ENCODE measurements around the gene FGF12.

FGF12 gene

DNA sequence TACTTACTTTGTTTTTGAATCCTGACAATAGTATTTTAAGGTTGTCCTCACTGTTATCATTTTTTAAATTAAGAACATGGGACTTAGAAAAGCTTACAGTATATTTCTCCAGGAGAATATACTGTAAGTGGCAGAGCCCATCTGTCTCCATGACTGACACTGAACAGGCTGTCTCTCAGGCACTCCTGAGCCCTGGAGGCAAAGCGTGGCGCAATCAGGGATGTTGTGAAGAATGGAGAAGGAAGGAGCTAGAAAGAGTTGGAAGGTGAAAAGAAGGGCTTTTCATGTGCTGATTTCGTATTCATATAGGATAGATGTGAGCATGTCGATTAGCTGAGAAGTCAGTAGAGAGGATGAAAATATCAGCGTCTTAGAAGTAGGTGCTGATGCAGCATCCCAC, 41.5 kb downstream of the FGF12 start:
- DNase-seq (ENCODE audit: low read depth, low spot score) = no peak
- H3K4me3 ChIP-seq (ENCODE audit: insufficient read length, low read depth) = no peak overlapping the region
- H3K4me1 ChIP-seq (ENCODE audit: insufficient read depth, insufficient read length) = no peaks in the 10 kb centered on the region
- no peak overlapping the region for H3K9ac ChIP-seq (ENCODE audit: insufficient read length, low read depth)
- no peaks in the 10 kb centered on the region for H3K36me3 ChIP-seq (ENCODE audit: insufficient read depth, insufficient read length, low read length)
- H3K27me3 ChIP-seq (ENCODE audit: insufficient read depth, insufficient read length) = no peaks in the 10 kb centered on the region
- TF ChIP-seq SUZ12 (IDR thresholded peaks at IDR 0.05; ENCODE audit: extremely low read depth, insufficient read depth, insufficient read length) (no peak), ZNF274 (IDR thresholded peaks at IDR 0.05; ENCODE audit: low read depth, low read length) (no peak)
- peaks cover 8% of the 10 kb centered on the region; the same call in 1 of the 2 replicates for H3K9me3 ChIP-seq (ENCODE audit: insufficient read depth, low read length)

DNA sequence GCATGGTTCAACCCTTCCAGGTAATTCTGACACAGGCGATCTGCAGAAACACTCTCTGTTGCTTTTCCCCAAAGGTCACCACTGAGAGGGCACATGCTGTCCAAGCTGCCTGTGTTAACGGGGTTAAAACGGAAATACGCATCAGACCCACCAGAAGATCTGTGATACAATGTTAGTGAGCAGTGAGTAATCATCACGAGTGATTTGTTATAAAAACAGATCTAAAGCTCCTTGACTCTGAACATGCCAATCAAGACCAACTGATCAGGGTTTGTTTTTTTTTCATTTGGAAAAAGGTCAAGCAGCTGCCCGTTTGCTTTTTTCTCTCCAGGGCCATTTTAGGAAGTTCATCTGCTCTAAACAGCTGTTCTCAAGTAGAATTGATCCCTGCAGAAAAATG, 43.2 kb downstream of the FGF12 start:
- no peak overlapping the region for H3K9ac ChIP-seq (ENCODE audit: insufficient read length, low read depth)
- H3K9me3 ChIP-seq (ENCODE audit: insufficient read depth, low read length) = peaks cover 8% of the 10 kb centered on the region; the same call in 1 of the 2 replicates
- DNase-seq (ENCODE audit: low read depth, low spot score) = no peak
- no peak overlapping the region for H3K4me3 ChIP-seq (ENCODE audit: insufficient read length, low read depth)
- H3K27me3 ChIP-seq (ENCODE audit: insufficient read depth, insufficient read length) = no peaks in the 10 kb centered on the region
- H3K4me1 ChIP-seq (ENCODE audit: insufficient read depth, insufficient read length) = no peaks in the 10 kb centered on the region
- TF ChIP-seq ZNF274 (IDR thresholded peaks at IDR 0.05; ENCODE audit: low read depth, low read length) = no peak
- TF ChIP-seq YY1 (IDR thresholded peaks at IDR 0.05; ENCODE audit: insufficient read depth, insufficient read length) = no peak
- TF ChIP-seq SUZ12 (IDR thresholded peaks at IDR 0.05; ENCODE audit: extremely low read depth, insufficient read depth, insufficient read length) = no peak
- no peaks in the 10 kb centered on the region for H3K36me3 ChIP-seq (ENCODE audit: insufficient read depth, insufficient read length, low read length)

DNA sequence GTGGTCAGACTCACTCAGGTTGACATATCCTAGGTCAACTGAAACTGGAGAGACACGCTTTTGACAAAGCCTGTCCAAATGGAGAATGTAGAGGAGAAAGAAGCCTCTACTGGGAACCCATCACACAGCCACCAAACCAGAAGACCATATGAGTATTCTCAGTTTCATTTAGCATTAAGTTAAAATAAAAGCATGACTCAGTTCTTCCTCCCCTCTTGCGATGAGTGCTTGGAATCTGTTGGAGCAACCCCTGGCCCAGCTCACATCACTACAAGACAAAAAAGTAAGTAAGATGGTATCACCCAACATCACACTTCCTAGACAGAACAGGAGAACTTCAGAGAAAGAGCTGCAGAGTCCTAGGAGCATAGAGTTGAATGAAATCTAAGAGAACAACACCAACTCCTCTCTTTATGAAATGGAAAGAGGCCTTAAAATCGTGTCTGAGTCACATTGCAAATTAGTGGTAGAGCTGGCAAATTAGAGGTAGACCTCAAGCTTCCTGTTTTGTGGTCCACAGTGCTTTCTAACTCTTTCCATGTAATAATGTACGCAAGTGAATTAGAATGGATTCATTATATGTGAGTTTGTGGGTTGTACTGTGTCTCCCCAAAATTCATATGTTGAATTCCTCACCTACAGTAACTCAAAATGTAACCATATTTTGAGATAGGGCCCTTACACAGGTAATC, 51.2 kb downstream of the FGF12 start:
- H3K4me1 ChIP-seq (ENCODE audit: insufficient read depth, insufficient read length) = no peaks in the 10 kb centered on the region
- H3K36me3 ChIP-seq (ENCODE audit: insufficient read depth, insufficient read length, low read length) = no peaks in the 10 kb centered on the region
- TF ChIP-seq ZNF274 (IDR thresholded peaks at IDR 0.05; ENCODE audit: low read depth, low read length) (no peak), SUZ12 (IDR thresholded peaks at IDR 0.05; ENCODE audit: extremely low read depth, insufficient read depth, insufficient read length) (no peak), YY1 (IDR thresholded peaks at IDR 0.05; ENCODE audit: insufficient read depth, insufficient read length) (no peak)
- no peak for DNase-seq (ENCODE audit: low read depth, low spot score)
- H3K9ac ChIP-seq (ENCODE audit: insufficient read length, low read depth) = no peak overlapping the region
- H3K27me3 ChIP-seq (ENCODE audit: insufficient read depth, insufficient read length) = no peaks in the 10 kb centered on the region
- no peaks in the 10 kb centered on the region for H3K9me3 ChIP-seq (ENCODE audit: insufficient read depth, low read length)
- no peak overlapping the region for H3K4me3 ChIP-seq (ENCODE audit: insufficient read length, low read depth)

DNA sequence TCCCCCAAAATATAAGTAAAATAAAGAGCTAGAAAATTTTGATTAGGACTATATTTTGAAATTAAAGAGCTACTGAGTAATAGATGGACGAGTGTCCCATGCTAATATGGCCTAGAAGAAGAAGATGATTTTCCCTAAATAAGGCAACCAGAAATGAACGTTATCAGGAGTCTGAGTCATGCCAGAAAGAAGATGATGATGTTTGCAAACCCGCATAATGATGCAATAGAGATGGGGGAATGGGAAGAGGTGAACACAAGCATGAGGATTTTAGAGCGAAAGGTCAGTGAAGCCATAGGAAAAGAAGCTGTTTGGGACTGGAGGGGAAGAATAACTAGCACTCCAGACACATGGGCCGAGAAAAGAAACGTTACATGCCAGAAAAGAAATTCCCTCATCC, 71.7 kb downstream of the FGF12 start:
- Histone ChIP-seq H3K4me3 (ENCODE audit: insufficient read length, low read depth) (no peak overlapping the region), H3K36me3 (ENCODE audit: insufficient read depth, insufficient read length, low read length) (no peaks in the 10 kb centered on the region), H3K9me3 (ENCODE audit: insufficient read depth, low read length) (no peaks in the 10 kb centered on the region), H3K4me1 (ENCODE audit: insufficient read depth, insufficient read length) (no peaks in the 10 kb centered on the region), H3K27me3 (ENCODE audit: insufficient read depth, insufficient read length) (no peaks in the 10 kb centered on the region), H3K9ac (ENCODE audit: insufficient read length, low read depth) (no peak overlapping the region)
- DNase-seq (ENCODE audit: low read depth, low spot score) = no peak
- TF ChIP-seq ZNF274 (IDR thresholded peaks at IDR 0.05; ENCODE audit: low read depth, low read length) = no peak
- TF ChIP-seq YY1 (IDR thresholded peaks at IDR 0.05; ENCODE audit: insufficient read depth, insufficient read length) = no peak
- TF ChIP-seq SUZ12 (IDR thresholded peaks at IDR 0.05; ENCODE audit: extremely low read depth, insufficient read depth, insufficient read length) = no peak

DNA sequence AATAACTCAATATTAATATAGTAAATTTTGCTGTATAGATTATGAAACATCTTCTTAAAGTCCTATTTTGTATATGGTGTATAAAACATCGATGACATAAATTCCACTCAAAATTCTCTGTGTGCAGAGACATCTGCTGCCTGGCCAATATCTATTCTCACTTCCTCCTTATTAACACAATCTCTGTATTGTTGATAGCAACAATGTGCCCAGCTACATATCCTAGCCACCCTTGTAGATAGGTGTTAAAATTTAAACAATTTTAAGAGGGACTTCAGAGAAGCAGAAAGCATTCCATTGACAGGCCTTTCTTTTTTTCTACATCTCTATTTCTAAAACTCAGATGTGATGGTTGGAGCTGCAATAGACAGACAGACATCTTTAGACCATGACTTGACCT, 72.3 kb downstream of the FGF12 start:
- TF ChIP-seq YY1 (IDR thresholded peaks at IDR 0.05; ENCODE audit: insufficient read depth, insufficient read length) (no peak), ZNF274 (IDR thresholded peaks at IDR 0.05; ENCODE audit: low read depth, low read length) (no peak), SUZ12 (IDR thresholded peaks at IDR 0.05; ENCODE audit: extremely low read depth, insufficient read depth, insufficient read length) (no peak)
- H3K4me3 ChIP-seq (ENCODE audit: insufficient read length, low read depth) = no peak overlapping the region
- H3K27me3 ChIP-seq (ENCODE audit: insufficient read depth, insufficient read length) = no peaks in the 10 kb centered on the region
- H3K9ac ChIP-seq (ENCODE audit: insufficient read length, low read depth) = no peak overlapping the region
- no peak for DNase-seq (ENCODE audit: low read depth, low spot score)
- no peaks in the 10 kb centered on the region for H3K36me3 ChIP-seq (ENCODE audit: insufficient read depth, insufficient read length, low read length)
- H3K9me3 ChIP-seq (ENCODE audit: insufficient read depth, low read length) = no peaks in the 10 kb centered on the region
- H3K4me1 ChIP-seq (ENCODE audit: insufficient read depth, insufficient read length) = no peaks in the 10 kb centered on the region

DNA sequence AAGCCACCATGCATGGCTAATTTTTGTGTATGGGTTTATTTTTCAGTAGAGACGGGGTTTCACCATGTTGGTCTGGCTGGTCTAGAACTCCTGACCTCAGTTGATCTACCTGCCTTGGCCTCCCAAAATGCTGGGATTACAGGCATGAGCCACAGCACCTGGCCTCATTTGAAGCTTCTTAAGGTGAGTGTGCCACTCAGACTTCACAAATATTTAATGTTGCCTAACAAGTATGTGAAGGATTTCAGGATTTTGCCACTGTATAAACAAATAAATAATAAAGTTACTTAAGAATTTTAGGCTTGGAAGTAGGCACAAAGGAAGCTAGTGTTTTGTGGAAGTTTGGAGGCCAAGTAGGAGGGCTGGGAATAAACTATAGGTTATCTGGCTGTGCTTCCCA, 73.5 kb downstream of the FGF12 start:
- TF ChIP-seq SUZ12 (IDR thresholded peaks at IDR 0.05; ENCODE audit: extremely low read depth, insufficient read depth, insufficient read length) = no peak
- TF ChIP-seq ZNF274 (IDR thresholded peaks at IDR 0.05; ENCODE audit: low read depth, low read length) = no peak
- no peak for TF ChIP-seq YY1 (IDR thresholded peaks at IDR 0.05; ENCODE audit: insufficient read depth, insufficient read length)
- no peaks in the 10 kb centered on the region for H3K4me1 ChIP-seq (ENCODE audit: insufficient read depth, insufficient read length)
- no peak overlapping the region for H3K4me3 ChIP-seq (ENCODE audit: insufficient read length, low read depth)
- no peaks in the 10 kb centered on the region for H3K36me3 ChIP-seq (ENCODE audit: insufficient read depth, insufficient read length, low read length)
- DNase-seq (ENCODE audit: low read depth, low spot score) = no peak
- no peaks in the 10 kb centered on the region for H3K9me3 ChIP-seq (ENCODE audit: insufficient read depth, low read length)
- H3K27me3 ChIP-seq (ENCODE audit: insufficient read depth, insufficient read length) = no peaks in the 10 kb centered on the region
- no peak overlapping the region for H3K9ac ChIP-seq (ENCODE audit: insufficient read length, low read depth)

DNA sequence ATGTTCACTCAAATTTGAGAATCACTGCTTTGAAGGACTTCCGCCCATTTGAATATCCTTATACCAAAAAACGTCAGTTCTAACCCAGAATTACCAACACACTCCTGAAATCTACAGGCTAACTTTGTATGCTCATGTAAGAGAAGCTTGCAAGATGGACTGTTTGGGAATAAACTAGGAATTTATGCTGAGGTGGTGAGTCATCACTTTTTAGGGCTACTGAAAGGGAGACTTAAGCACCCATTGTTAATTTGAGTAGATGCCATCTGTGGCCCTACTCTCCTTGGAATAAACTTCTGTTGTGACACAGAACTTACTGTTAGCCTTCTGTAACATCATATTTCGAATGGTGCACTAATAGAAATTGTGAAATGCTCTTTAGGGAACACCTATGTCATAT, 74.6 kb downstream of the FGF12 start:
- DNase-seq (ENCODE audit: low read depth, low spot score) = peak; percentile 32
- no peak for TF ChIP-seq ZNF274 (IDR thresholded peaks at IDR 0.05; ENCODE audit: low read depth, low read length)
- no peak for TF ChIP-seq YY1 (IDR thresholded peaks at IDR 0.05; ENCODE audit: insufficient read depth, insufficient read length)
- TF ChIP-seq SUZ12 (IDR thresholded peaks at IDR 0.05; ENCODE audit: extremely low read depth, insufficient read depth, insufficient read length) = no peak
- Histone ChIP-seq H3K36me3 (ENCODE audit: insufficient read depth, insufficient read length, low read length) (no peaks in the 10 kb centered on the region), H3K9ac (ENCODE audit: insufficient read length, low read depth) (no peak overlapping the region), H3K4me3 (ENCODE audit: insufficient read length, low read depth) (no peak overlapping the region), H3K9me3 (ENCODE audit: insufficient read depth, low read length) (no peaks in the 10 kb centered on the region), H3K27me3 (ENCODE audit: insufficient read depth, insufficient read length) (no peaks in the 10 kb centered on the region), H3K4me1 (ENCODE audit: insufficient read depth, insufficient read length) (no peaks in the 10 kb centered on the region)
